GM18526 (cell line): ENCODE results near the gene ZBTB45.
A peak's percentile ranks its signal among the peaks of the same experiment; 100 is the strongest.

Source experiments
- POLR2A ChIP-seq: IDR thresholded peaks from 3 replicates; pipeline ENCODE4 v1.6.1; 2011; ENCODE audit not compliant: insufficient read length; ENCODE audit errors: extremely low read depth

Gene ZBTB45

DNA sequence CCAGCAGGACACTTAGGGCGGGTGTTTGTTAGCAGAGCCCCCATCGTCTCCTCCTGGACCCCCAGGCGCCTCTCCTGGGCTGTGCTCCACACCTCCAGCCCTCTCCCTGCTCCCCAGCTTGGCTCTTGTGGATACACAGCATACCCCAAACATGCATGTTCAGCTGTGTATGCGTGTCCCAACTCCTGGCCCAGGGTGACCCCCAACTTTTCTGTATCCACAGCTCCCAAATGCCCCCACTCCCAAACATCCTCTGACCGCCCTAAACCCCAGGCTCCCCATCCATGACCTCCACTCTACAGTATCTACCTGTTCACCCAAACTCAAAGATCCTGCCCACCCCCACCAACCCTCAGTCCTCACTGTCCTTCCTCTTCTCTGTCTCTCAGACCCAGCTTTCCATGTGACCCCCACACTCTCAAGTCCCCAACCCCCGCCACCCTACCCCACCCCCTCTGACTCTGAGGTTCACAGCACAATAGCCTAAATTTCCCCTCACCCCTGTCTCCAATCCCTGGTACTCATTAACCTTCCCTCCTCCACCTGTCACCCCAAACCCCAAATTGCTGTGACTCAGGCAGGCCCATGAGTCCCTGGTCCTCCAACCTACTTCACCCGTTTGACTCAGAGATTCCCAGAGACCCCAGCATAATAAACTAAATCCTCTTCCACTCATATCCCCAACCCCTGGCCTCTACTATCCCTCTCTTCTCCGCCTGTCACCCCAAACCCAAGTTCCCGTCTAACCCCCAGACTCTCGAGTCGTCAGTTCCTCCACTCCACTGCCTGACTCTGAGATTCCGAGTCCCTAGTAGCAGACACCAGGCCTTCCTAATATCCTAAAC lies 37.8 kb upstream of the ZBTB45 start:
- no peak for TF ChIP-seq POLR2A

GRCh38 chr19:58556622-58557220 lies 37.1 kb upstream of the ZBTB45 start:
- TF ChIP-seq POLR2A, result no peak

DNA sequence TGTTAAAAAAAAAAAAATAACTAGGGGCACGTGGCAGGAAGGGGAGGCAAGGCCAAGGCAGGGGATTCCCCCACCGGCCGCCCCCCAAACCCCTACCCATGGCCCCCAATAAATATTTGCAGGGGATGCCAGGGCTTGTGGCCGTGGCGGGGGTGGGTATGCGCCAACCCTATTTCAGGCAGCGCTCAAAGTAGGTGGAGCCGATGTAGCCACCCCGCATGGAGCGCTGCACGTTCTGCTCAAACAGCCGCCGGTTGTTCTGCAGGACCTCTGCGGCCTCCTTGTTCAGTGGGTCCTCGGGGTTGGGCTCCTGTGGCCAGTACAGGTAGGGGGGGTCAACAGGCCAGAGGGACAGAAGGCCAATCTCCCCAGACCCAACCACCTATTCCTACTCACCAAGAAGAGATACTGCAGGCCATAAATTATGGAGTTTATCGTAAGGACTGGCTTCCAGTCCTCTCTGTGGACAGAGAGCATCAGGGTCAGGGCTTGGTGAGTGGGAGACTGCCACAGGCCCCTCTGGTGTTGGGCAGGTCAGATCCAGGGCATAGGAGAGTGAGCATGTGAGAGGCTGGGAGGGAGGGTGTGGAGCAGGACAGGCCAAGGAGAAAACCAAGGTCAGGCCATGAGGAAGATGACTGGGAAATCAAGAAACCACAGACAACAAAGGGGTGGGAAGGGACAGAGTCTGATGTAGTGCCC lies 36.5 kb upstream of the ZBTB45 start:
- TF ChIP-seq POLR2A, result no peak

DNA sequence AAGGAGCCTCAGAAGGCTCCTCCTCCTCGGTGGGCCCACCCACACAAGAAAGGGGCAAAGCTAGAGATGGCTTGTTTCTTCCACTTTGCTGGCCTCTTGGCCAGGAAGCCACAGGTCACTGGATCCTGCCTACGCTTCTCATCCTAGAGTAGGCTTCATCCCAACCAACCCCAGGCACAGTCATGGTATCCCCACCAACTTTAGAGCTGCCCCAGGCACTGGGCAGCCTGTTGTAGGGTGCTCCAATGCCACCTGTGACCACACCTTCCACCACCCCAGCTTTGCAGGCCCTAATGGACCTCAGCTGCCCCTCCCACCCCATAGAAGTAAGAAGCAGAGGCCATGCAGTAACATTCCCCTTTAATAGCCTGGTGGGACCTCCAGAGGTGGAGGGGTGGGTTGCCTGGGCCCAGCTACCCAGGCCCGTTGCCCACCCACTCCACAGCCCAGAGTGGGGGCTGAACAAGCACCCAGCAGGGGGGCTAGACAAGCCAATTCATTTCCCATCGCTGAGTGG lies 35.8 kb upstream of the ZBTB45 start:
- TF ChIP-seq POLR2A, result no peak

- TF ChIP-seq POLR2A, result peak; percentile 80
These were observed 35.1 kb upstream of the ZBTB45 start, which contains the start of gene CHMP2A for GRCh38 chr19:58554494-58555368. Gene CHMP2A, minus strand, starts transcription at chr19:58555105. Its CDS starts 893 bp downstream, at chr19:58554212.

DNA sequence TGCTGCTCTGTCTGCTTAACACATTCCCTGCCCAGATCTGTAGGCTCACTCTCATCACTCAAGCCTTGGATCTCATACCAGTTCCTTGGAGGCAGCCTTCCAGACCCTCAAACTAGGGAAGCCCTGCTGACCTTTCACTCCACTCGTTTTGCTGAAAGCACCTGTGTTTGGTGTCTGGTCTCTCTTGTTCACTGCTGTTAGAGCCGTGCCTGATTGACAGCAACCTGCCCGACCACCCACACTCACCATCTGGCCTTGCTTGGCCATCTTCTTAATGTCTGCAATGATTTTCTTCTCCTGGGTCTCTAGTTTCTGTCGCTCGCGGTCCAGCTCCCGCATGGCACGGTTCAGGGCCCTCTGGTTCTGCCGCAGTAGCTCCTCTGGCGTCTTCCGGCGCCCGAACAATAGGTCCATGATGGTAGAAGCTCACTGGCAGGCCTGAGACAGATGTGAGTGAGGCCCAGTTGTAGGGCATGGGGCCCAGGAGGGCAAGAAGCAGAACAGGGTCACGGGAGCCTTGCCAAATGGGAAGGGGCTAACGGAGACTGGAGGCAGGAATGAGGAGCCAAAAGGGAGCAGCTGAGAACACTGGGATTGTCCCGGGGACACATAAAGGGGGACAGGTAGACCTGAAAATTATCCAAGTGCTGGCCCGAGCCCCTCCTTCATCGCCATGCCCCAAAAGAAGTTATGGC lies 34.3 kb upstream of the ZBTB45 start:
- TF ChIP-seq POLR2A, result no peak

GRCh38 chr19:58552655-58553054 lies 33.0 kb upstream of the ZBTB45 start:
- no peak for TF ChIP-seq POLR2A

DNA sequence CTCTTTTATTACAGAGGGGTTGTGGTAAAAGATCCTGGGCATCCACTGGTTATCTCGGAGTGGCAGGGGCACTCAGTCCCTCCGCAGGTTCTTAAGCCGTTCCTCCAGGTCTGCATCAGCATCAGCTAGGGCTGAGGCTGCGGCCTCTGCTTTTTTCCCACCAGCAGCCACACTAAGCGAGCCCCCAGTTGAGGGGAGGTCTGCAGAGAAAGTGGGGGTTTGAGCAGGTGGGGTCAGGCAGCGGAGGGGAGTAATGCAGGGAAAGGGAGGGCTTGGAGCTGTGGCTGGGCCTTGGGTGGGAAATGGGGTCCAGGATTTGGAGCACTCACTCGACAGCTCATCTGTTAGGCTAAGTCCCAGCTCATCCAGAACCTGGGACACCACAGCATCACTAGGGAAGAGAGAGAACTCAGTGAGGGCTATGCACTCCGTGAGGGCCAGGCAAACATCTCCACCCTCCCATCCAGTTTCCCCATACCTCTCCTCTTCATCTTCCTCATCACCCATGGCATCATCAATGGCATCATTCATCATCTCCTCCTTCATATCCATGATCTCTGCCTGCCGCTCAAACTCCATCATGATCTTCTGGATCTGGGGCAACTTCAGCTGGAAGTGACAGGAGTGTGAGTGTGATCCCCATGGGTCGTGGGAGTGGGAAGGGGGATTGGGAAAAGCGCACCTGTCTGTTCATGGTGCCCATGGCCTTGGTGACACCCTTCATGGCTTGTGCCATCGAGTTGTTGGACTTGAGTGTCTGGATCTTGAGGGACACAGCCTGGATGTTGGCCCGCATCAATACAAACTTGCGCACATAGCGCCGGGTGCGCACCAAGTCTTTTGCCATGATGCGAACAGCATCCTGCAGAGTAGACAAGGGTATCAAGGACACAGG lies 32.2 kb upstream of the ZBTB45 start:
- TF ChIP-seq POLR2A, result no peak

GRCh38 chr19:58551123-58551497 lies 31.5 kb upstream of the ZBTB45 start:
- no peak for TF ChIP-seq POLR2A

DNA sequence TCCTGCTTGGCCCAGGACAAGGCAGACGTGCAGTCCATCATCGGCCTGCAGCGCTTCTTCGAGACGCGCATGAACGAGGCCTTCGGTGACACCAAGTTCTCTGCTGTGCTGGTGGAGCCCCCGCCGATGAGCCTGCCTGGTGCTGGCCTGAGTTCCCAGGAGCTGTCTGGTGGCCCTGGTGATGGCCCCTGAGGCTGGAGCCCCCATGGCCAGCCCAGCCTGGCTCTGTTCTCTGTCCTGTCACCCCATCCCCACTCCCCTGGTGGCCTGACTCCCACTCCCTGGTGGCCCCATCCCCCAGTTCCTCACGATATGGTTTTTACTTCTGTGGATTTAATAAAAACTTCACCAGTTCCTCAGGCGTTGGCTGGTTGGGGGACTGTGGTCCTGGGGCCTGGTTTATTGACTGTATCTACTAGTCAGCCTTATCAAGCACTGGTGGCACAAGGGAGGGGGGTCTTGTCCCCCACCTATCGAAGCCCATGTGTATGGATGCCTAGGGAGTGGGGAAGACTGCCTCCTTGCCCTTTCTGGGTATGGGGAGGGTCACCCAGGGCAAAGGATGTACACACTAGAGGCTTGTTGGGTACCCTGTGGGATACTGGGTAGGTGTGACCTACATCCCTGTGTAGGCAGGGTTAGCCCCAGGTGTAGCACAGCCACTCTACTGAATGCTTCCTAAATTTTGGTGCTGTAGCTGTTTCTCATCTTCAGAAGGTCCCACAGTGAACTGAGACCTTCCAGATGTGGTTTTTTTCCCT lies 30.9 kb upstream of the ZBTB45 start:
- TF ChIP-seq POLR2A, result no peak

GRCh38 chr19:58549664-58550361 lies 30.2 kb upstream of the ZBTB45 start:
- no peak for TF ChIP-seq POLR2A
